PC-9 (cell line): ENCODE data around the gene DENND5A. TPM values are rescaled to one million over a fixed set of nuclear protein-coding genes. Genes with fewer than 3 reads are reported as not detected.

ENCODE experiments used
- BruUV-seq: library from RNA; stranded (reverse); fragments of 400-500 nt; replicated peaks from 2 replicates; lab custom pipeline; 2021; lab: Mats Ljungman, UMichigan
- CTCF ChIA-PET: fragments of 300-600 bp; sonication (Branson Sonifier 250); formaldehyde crosslinking; loops from one replicate; lab custom pipeline; 2022; ENCODE audit warnings: antibody characterized with exemption; lab: Charles Lee
- POLR2A ChIA-PET: fragments of 300-600 bp; sonication (Branson Sonifier 250); formaldehyde crosslinking; loops from one replicate; lab custom pipeline; 2022; ENCODE audit warnings: antibody characterized with exemption; ENCODE audit not compliant: unreplicated experiment; lab: Charles Lee
- DNase-seq, 2 experiments: peaks; one replicate each; pipeline versions ENCODE4 v3.0.0 to v3.0.0-alpha.2; 2015 to 2022; ENCODE audit warnings: mixed read lengths in 1 of 2
- H2AFZ ChIP-seq: fragments of 200-600 bp; sonication (generic); 2 replicates; pipeline ENCODE4 v1.8.1; 2017; ENCODE audit warnings: antibody characterized with exemption
- H3F3A ChIP-seq: fragments of 200-600 bp; sonication (generic); 2 replicates; pipeline ENCODE4 v1.8.1; 2017; ENCODE audit warnings: antibody characterized with exemption, mild to moderate bottlenecking, low read depth; ENCODE audit not compliant: insufficient read depth
- H3K27ac ChIP-seq: fragments of 200-600 bp; sonication (generic); 2 replicates; pipeline ENCODE4 v1.6.1; 2016; ENCODE audit warnings: mixed run types
- H3K27me3 ChIP-seq: fragments of 200-600 bp; sonication (generic); 2 replicates; pipeline ENCODE4 v1.6.1; 2016; ENCODE audit warnings: low read depth, mixed run types; ENCODE audit not compliant: insufficient read depth
- H3K36me3 ChIP-seq: fragments of 200-600 bp; sonication (generic); 2 replicates; pipeline ENCODE4 v1.6.1; 2016; ENCODE audit warnings: low read depth, mixed run types
- H3K4me1 ChIP-seq: fragments of 200-600 bp; sonication (generic); replicated peaks from 2 replicates; pipeline ENCODE4 v1.6.1; 2016; ENCODE audit warnings: mixed run types; ENCODE audit not compliant: insufficient read depth
- H3K4me2 ChIP-seq: fragments of 200-600 bp; sonication (generic); 2 replicates; pipeline ENCODE4 v1.6.1; 2017; ENCODE audit warnings: mixed run types
- H3K4me3 ChIP-seq: fragments of 200-600 bp; sonication (generic); 2 replicates; pipeline ENCODE4 v1.6.1; 2016; ENCODE audit warnings: mixed run types
- H3K79me2 ChIP-seq: fragments of 200-600 bp; sonication (generic); 2 replicates; pipeline ENCODE4 v1.6.1; 2017; ENCODE audit warnings: low read depth, mixed run types
- H3K9me2 ChIP-seq: fragments of 200-600 bp; sonication (generic); 2 replicates; pipeline ENCODE4 v1.8.1; 2017; ENCODE audit warnings: mild to moderate bottlenecking; ENCODE audit not compliant: insufficient read depth
- H3K9me3 ChIP-seq: fragments of 200-600 bp; sonication (generic); 2 replicates; pipeline ENCODE4 v1.8.1; 2016; ENCODE audit warnings: low read depth; ENCODE audit not compliant: insufficient read depth
- H4K20me1 ChIP-seq: fragments of 200-600 bp; sonication (generic); 2 replicates; pipeline ENCODE4 v1.8.1; 2017; ENCODE audit not compliant: insufficient read depth
- CTCF ChIP-seq: fragments of 200-600 bp; sonication (generic); conservative IDR thresholded peaks from 2 replicates; pipeline ENCODE4 v1.6.1; 2017; ENCODE audit warnings: mixed run types, antibody characterized with exemption, mild to moderate bottlenecking, moderate library complexity
- EZH2 ChIP-seq: fragments of 200-600 bp; sonication (generic); IDR thresholded peaks from 2 replicates; pipeline ENCODE4 v1.8.0; 2017; ENCODE audit warnings: antibody characterized with exemption, low read depth
- intact Hi-C: fragments of 100-400 bp; cut with micrococcal nuclease; formaldehyde crosslinking; loops from one replicate; pipeline ENCODE4 v1.10.0; 2022; ENCODE audit not compliant: unreplicated experiment
- total RNA-seq: library from RNA; stranded (reverse); gene quantifications from 2 replicates; pipeline ENCODE4 v1.2.3, GENCODE V29; 2021

The DENND5A gene
- total RNA-seq, 1 experiment from 2014 or later, result 19.8 TPM

- Histone ChIP-seq H4K20me1 (no peaks in the 10 kb centered on the region), H3K4me3 (no peak overlapping the region), H3F3A (peaks cover 8% of the 10 kb centered on the region; the same call in 1 of the 2 replicates), H3K27me3 (no peaks in the 10 kb centered on the region), H3K27ac (no peak overlapping the region), H2AFZ (no peak overlapping the region), H3K36me3 (no peaks in the 10 kb centered on the region), H3K4me2 (no peak overlapping the region; the same call in 1 of the 2 replicates), H3K9me2 (no peaks in the 10 kb centered on the region), H3K4me1 (peaks cover 38% of the 10 kb centered on the region), H3K79me2 (no peaks in the 10 kb centered on the region), H3K9me3 (no peaks in the 10 kb centered on the region)
- TF ChIP-seq EZH2 (no peak), CTCF (no peak)
- no peak for DNase-seq
- ChIA-PET POLR2A (no interaction called here), CTCF (interaction anchor here (0.7 kb wide), 1 partner anchor 1046 kb away, joined by 3 read pairs; no protein-coding TSS in a partner anchor)
- no TSS peak for BruUV-seq
- intact Hi-C loops, result no loop called here
Observed at GRCh38 chr11:9145283-9145682, 119.9 kb downstream of the DENND5A start.

DNA sequence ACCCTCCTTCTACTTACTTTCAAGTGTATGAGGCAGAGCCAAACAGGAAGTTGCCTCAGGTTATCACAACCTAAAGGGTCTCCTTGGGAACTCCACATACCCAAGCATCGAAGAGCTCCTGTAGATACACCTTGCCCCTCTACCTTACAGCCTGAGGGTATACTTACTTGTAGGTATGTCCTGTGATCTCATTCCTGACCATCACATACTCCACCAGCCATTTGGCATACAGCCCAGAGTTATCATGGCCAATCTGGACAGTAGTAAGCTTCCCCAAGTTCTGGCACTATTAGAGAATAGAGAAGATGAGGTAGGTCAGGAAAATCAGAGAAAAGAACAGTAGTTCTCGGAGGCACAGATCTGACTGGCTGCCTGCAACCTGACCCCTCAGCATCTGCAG, 120.3 kb downstream of the DENND5A start:
- Histone ChIP-seq H3K79me2 (no peaks in the 10 kb centered on the region), H3K9me3 (no peaks in the 10 kb centered on the region), H3K4me3 (no peak overlapping the region), H3K36me3 (no peaks in the 10 kb centered on the region), H4K20me1 (no peaks in the 10 kb centered on the region), H3K27me3 (no peaks in the 10 kb centered on the region), H3F3A (peaks cover 8% of the 10 kb centered on the region; the same call in 1 of the 2 replicates), H2AFZ (no peak overlapping the region), H3K4me2 (peak overlapping the region; percentile 14; the same call in 1 of the 2 replicates), H3K9me2 (no peaks in the 10 kb centered on the region), H3K4me1 (peaks cover 42% of the 10 kb centered on the region), H3K27ac (no peak overlapping the region)
- TF ChIP-seq EZH2 (no peak), CTCF (no peak)
- intact Hi-C loops, result no loop called here
- BruUV-seq, result no TSS peak
- ChIA-PET POLR2A (no interaction called here), CTCF (interaction anchor here (0.7 kb wide), 1 partner anchor 1045 kb away, joined by 3 read pairs; no protein-coding TSS in a partner anchor)
- DNase-seq, result peak; percentile 35 to 89

DNA sequence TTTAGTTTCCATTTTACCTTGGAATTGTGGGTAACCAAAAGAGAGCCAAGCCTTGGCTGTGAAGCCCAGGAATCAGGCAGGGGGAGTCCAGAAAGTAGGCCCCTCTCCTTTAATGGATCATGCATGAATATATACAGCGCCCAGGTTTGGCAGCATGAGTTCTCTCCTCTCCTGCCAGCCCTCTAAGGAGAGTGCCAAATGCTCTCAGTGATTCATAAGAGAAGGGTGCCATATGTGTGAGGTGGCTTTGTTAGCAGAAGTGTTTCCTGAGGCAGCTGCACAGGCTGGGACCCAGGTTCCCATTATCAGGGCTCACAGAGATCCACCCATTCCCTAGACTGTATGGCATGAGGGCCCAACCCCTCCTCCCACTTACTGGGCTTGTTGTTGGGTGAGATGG, 121.4 kb downstream of the DENND5A start:
- Histone ChIP-seq H3K9me2 (no peaks in the 10 kb centered on the region), H2AFZ (no peak overlapping the region), H3K36me3 (no peaks in the 10 kb centered on the region), H3K27ac (no peak overlapping the region), H3K4me2 (no peak overlapping the region), H4K20me1 (no peaks in the 10 kb centered on the region), H3F3A (peaks cover 16% of the 10 kb centered on the region), H3K27me3 (no peaks in the 10 kb centered on the region), H3K4me1 (peaks cover 47% of the 10 kb centered on the region), H3K4me3 (no peak overlapping the region), H3K9me3 (no peaks in the 10 kb centered on the region), H3K79me2 (no peaks in the 10 kb centered on the region)
- ChIA-PET CTCF (no interaction called here), POLR2A (no interaction called here)
- TF ChIP-seq EZH2 (no peak), CTCF (no peak)
- intact Hi-C loops, result no loop called here
- no peak for DNase-seq
- no TSS peak for BruUV-seq
